CD4-positive, alpha-beta T cell treated with Interleukin-4 for 1 hour (primary cell): ENCODE results near the gene HM13.

Source experiments
- DNase-seq, 2 donors: peaks; one replicate each; pipeline ENCODE4 v3.0.0-alpha.2; 2020 to 2022

The HM13 gene

DNA sequence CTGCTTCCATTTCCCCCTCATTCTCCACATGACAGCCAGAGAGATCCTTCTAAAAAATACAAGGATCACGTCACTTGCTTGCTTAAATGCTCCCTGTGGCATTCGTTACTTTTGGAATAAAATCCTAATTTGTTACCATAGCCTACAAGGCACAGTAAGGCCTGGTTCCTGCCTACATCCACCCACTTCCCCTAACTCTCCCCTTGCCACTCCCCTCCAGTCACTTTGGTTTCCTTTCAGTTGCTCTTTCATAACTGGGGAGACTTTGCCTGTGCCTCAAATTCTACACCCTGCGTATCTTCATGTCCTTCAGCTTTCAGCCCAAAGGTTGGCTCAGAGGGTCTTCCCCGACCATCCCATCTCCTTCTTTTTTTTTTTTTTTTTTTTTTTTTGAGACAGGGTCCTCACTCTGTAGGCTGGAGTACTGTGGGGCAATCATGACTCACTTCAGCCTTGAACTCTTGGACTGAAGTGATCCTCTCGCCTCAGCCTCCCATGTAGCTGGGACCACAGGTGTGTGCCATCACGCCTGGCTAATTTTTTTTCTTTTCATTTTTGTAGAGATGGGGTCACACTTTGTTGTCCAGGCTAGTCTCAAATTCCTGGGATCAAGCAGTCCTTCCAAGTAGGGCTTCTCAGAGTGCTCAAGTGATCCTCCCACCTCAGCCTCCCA lies 103.3 kb downstream of the HM13 start:
- DNase-seq: peak in 1 of 2 donors; percentile 35
